Measurements from ENCODE around the gene ZSWIM7.
A peak's percentile ranks its signal among the peaks of the same experiment; 100 is the strongest.

GRCh38 chr17:15999141-15999973, at the start of gene ZSWIM7, which contains the start of gene TTC19:
- peak; percentile 91 for TF ChIP-seq POLR2AphosphoS5 (IDR thresholded peaks at IDR 0.05; ENCODE audit: low read depth, low read length)
- TF ChIP-seq SIN3A (IDR thresholded peaks at IDR 0.05; ENCODE audit: borderline replicate concordance, insufficient read depth, low read length), result peak; percentile 87; the same call in 1 of the 2 replicates
- peak; percentile 99 for TF ChIP-seq TAF1 (IDR thresholded peaks at IDR 0.05; ENCODE audit: borderline replicate concordance, insufficient read depth, low read length)
